Measurements from ENCODE around the gene NARS2. TPM values are rescaled to one million over a fixed set of nuclear protein-coding genes. Genes with fewer than 3 reads are reported as not detected.

NARS2 gene, protein sequence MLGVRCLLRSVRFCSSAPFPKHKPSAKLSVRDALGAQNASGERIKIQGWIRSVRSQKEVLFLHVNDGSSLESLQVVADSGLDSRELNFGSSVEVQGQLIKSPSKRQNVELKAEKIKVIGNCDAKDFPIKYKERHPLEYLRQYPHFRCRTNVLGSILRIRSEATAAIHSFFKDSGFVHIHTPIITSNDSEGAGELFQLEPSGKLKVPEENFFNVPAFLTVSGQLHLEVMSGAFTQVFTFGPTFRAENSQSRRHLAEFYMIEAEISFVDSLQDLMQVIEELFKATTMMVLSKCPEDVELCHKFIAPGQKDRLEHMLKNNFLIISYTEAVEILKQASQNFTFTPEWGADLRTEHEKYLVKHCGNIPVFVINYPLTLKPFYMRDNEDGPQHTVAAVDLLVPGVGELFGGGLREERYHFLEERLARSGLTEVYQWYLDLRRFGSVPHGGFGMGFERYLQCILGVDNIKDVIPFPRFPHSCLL
- total RNA-seq, result 10 to 100 TPM; 17.1 to 23.6 (median 22.5) TPM

DNA sequence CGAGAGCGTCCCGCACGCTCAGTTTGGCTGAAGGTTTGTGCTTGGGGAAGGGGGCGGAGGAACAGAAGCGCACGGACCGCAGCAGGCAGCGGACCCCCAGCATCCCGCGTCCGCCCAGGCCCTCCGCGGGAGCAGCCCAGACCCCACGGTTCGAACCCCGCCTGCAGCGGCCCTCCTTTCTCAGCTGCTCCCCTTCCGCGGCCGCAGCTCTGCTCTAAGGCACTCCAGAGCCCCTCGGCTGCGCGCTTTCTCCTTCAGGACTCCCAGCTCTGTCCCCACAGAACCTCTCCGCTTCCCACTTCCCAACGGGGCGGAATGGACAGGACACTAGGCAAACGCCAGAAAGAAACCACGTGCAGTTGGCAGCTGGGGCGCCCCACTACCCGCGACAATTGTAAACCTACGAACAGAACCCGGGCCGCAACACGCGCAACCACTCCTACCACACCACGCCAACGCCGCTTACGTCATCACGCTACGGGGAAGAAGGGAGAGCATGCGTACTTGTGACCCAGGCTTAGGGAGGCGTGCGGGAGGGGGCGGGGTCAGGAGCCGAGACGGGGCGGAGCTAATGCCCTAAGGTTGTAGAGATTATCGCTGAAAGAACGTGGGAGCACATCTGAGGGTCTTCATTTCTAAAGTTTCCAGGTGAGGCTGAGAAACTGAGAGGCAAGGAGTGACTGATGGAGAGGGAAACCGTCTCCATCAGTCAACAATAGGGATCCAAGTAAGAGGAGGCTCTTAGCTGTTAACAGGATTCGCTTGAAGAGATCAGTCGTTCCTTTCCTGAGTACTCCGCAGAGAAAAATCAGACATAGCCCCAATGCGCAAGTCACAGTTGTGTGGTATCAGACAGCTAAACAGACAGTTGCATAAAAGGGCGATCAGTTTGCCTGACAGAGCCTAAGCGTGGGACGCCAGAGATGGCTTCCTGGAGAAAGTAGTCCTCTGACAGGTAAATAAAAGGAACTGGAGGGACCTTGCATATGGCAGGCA is at the start of gene NARS2:
Gene NARS2 (minus strand): TSS at position 479 of the 996 bp plus-strand sequence. CDS start 376 bp downstream, at position 103.
- peaks cover 0 to 2% of the 10 kb centered on the region in 2 donors for H3K36me3 ChIP-seq
- peak within 1 kb of the TSS; percentile 51 to 88 (median 76) for H3K4me3 ChIP-seq (replicated peaks in 1 of 3)
- peaks cover 4 to 5% of the 10 kb centered on the region in 2 donors for H3K4me1 ChIP-seq
- peak; percentile 97 for DNase-seq
- H3K9me3 ChIP-seq, result no peaks in the 10 kb centered on the region
- WGBS, 2 donors, result 1% methylated on average over 42 to 56 of the region's 60 CpGs
- TF ChIP-seq POLR2A (IDR thresholded peaks at IDR 0.05), result peak in 1 of 2 donors; percentile 92
- TF ChIP-seq, protein P1, sequence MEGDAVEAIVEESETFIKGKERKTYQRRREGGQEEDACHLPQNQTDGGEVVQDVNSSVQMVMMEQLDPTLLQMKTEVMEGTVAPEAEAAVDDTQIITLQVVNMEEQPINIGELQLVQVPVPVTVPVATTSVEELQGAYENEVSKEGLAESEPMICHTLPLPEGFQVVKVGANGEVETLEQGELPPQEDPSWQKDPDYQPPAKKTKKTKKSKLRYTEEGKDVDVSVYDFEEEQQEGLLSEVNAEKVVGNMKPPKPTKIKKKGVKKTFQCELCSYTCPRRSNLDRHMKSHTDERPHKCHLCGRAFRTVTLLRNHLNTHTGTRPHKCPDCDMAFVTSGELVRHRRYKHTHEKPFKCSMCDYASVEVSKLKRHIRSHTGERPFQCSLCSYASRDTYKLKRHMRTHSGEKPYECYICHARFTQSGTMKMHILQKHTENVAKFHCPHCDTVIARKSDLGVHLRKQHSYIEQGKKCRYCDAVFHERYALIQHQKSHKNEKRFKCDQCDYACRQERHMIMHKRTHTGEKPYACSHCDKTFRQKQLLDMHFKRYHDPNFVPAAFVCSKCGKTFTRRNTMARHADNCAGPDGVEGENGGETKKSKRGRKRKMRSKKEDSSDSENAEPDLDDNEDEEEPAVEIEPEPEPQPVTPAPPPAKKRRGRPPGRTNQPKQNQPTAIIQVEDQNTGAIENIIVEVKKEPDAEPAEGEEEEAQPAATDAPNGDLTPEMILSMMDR (IDR thresholded peaks at IDR 0.05), result no peak
- no peaks in the 10 kb centered on the region for H3K27me3 ChIP-seq
- intact Hi-C loops (cut with DNase I), result no loop called here
- peak within 1 kb of the TSS; percentile 50 to 89 (median 83) for H3K27ac ChIP-seq

DNA sequence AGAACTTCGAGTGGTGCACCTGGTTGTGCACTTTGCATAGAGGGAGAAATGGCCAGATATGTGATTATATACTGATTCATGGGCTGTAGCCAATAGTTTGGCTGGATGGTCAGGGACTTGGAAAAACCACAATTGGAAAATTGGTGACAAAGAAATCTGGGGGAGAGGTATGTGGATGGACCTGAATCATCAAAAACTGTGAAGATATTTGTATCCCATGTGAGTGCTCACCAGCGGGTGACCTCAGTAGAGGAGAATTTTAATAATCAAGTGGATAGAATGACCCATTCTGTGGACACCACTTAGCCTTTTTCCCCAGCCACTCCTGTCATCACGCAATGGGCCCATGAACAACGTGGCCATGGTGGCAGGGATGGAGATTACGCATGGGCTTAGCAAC is 48.0 kb upstream of the NARS2 start:
- H3K36me3 ChIP-seq, result no peaks in the 10 kb centered on the region
- H3K27me3 ChIP-seq, result no peaks in the 10 kb centered on the region
- no peak overlapping the region for H3K4me3 ChIP-seq (replicated peaks in 1 of 3)
- intact Hi-C loops (cut with DNase I), result no loop called here
- no peak for DNase-seq
- no peak overlapping the region for H3K27ac ChIP-seq
- H3K9me3 ChIP-seq, result no peaks in the 10 kb centered on the region
- WGBS, 2 donors, result 77 to 86% methylated on average over 5 of the region's 5 CpGs
- H3K4me1 ChIP-seq, result no peaks in the 10 kb centered on the region
- no peak for TF ChIP-seq POLR2A (IDR thresholded peaks at IDR 0.05)
- TF ChIP-seq, protein P1 (IDR thresholded peaks at IDR 0.05), result no peak

DNA sequence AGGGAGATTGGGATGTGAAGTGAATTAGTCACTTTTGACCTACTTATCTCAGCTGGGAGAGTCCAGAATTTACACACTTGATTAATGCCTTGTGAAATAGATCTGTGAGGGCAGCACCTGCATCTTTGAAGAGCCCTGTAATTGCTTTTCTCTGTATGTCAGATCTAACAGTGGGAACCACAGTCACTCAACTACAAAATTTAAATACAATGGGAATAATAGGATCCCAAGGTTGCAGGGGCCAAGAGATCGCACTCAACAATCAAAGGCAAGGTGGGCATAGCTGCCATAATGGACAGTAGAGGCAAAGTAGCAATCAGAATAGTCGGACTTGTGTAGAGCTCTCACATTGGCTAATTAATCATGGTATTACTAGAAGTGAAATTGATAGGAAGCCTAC is 45.5 kb upstream of the NARS2 start:
- Histone ChIP-seq H3K9me3 (no peaks in the 10 kb centered on the region), H3K27me3 (no peaks in the 10 kb centered on the region), H3K4me3 (replicated peaks in 1 of 3) (no peak overlapping the region), H3K27ac (no peak overlapping the region), H3K36me3 (no peaks in the 10 kb centered on the region), H3K4me1 (no peaks in the 10 kb centered on the region)
- DNase-seq, result no peak
- 75 to 80% methylated on average over 2 of the region's 2 CpGs for WGBS, 2 donors
- intact Hi-C loops (cut with DNase I), result no loop called here
- TF ChIP-seq, protein P1 (IDR thresholded peaks at IDR 0.05), result no peak
- no peak for TF ChIP-seq POLR2A (IDR thresholded peaks at IDR 0.05)

DNA sequence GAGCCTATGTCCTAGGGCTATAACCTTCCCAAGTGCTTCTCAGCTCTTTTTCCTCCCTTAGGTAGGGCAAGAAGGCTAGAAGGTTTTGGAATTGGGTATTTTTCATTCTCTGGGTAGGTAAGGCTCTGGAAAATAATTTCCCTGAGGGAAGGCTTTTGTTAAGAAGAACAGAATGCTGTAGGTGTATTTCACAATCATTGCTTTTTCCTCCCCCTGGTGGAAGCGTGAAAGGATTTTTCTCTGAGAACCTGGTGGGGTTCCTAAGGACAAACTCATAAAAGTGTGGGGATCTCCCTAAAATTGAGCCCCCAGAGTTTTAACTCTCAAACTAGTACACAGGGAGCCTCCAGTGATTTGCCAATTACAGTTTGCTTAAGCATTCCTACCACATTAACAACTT is 41.1 kb upstream of the NARS2 start:
- no peaks in the 10 kb centered on the region for H3K36me3 ChIP-seq
- 79 to 85% methylated on average over 1 of the region's 1 CpG for WGBS, 2 donors

More for the DNA sequence above, 41.1 kb upstream of the NARS2 start:
- Histone ChIP-seq H3K4me1 (no peaks in the 10 kb centered on the region), H3K27me3 (no peaks in the 10 kb centered on the region), H3K27ac (no peak overlapping the region), H3K9me3 (no peaks in the 10 kb centered on the region), H3K4me3 (replicated peaks in 1 of 3) (no peak overlapping the region)
- intact Hi-C loops (cut with DNase I), result no loop called here
- TF ChIP-seq, protein P1 (IDR thresholded peaks at IDR 0.05), result no peak
- TF ChIP-seq POLR2A (IDR thresholded peaks at IDR 0.05), result no peak
- DNase-seq, result no peak

Measured in thyroid gland (tissue), 4 donors.